Naive thymus-derived CD8-positive, alpha-beta T cell (primary cell): ENCODE results near the gene POR. TPM values are rescaled to one million over a fixed set of nuclear protein-coding genes. Genes with fewer than 3 reads are reported as not detected.

Experiments used
- ATAC-seq, 2 donors: fragments of 150-1000 bp; cut with Tn5 transposase in 1 of 2; sonication (Bioruptor Pico), chemical (Tn5 transposase) in 1 of 2; 1 replicate in 1 of 2; 2 replicates in 1 of 2; pipeline ENCODE4 v1.10.0; 2021; ENCODE audit warnings: mild to moderate bottlenecking in 2 of 2, moderate library complexity in 2 of 2
- POLR2A ChIA-PET: fragments of 350-600 bp; sonication (Branson Sonifier 250); formaldehyde crosslinking; loops from one replicate; lab custom pipeline; 2021; ENCODE audit warnings: antibody characterized with exemption; lab: Charles Lee
- DNase-seq, 10 donors: peaks; one replicate each; pipeline versions ENCODE4 v3.0.0 to v3.0.0-alpha.2; 2020 to 2022
- H3K27ac Mint-ChIP-seq, 10 donors: one replicate each; pipeline ENCODE4 v1.8.0; 2020 to 2022; ENCODE audit warnings: mild to moderate bottlenecking in 10 of 10, mixed read lengths in 10 of 10, moderate library complexity in 4 of 10, inconsistent platforms in 1 of 10
- H3K27me3 Mint-ChIP-seq, 5 donors: one replicate each; pipeline ENCODE4 v1.8.0; 2021 to 2022; ENCODE audit warnings: mixed read lengths in 5 of 5
- H3K36me3 Mint-ChIP-seq, 3 donors: one replicate each; pipeline ENCODE4 v1.8.0; 2020 to 2022; ENCODE audit warnings: mixed read lengths in 3 of 3, mild to moderate bottlenecking in 2 of 3, inconsistent platforms in 1 of 3
- H3K4me1 Mint-ChIP-seq, 4 donors: one replicate each; pipeline ENCODE4 v1.8.0; 2021 to 2022; ENCODE audit warnings: mixed read lengths in 4 of 4
- H3K4me3 Mint-ChIP-seq, 10 donors: one replicate each; pipeline ENCODE4 v1.8.0; 2020 to 2022; ENCODE audit warnings: mild to moderate bottlenecking in 10 of 10, mixed read lengths in 10 of 10, moderate library complexity in 6 of 10, inconsistent platforms in 1 of 10
- H3K9me3 Mint-ChIP-seq, 9 donors: one replicate each; pipeline ENCODE4 v1.8.0; 2020 to 2022; ENCODE audit warnings: mixed read lengths in 9 of 9, mild to moderate bottlenecking in 3 of 9, inconsistent platforms in 1 of 9, moderate library complexity in 1 of 9
- polyA plus RNA-seq, 3 donors: library from polyadenylated mRNA; unstranded; fragments of 300-500 nt; fragmentation: Illumina TruSeq; gene quantifications; one replicate each; pipeline ENCODE4 v1.2.3, GENCODE V29; 2021
- total RNA-seq, 8 experiments: library from RNA in 2 of 8; stranded (reverse) in 2 of 8; gene quantifications; one replicate each; pipeline ENCODE4 v1.2.3 and lab custom pipeline; 2021 to 2026

POR gene
- total and polyA plus RNA-seq, 5 experiments from 2014 or later = 32.6 to 80.3 (median 51.0) TPM

DNA sequence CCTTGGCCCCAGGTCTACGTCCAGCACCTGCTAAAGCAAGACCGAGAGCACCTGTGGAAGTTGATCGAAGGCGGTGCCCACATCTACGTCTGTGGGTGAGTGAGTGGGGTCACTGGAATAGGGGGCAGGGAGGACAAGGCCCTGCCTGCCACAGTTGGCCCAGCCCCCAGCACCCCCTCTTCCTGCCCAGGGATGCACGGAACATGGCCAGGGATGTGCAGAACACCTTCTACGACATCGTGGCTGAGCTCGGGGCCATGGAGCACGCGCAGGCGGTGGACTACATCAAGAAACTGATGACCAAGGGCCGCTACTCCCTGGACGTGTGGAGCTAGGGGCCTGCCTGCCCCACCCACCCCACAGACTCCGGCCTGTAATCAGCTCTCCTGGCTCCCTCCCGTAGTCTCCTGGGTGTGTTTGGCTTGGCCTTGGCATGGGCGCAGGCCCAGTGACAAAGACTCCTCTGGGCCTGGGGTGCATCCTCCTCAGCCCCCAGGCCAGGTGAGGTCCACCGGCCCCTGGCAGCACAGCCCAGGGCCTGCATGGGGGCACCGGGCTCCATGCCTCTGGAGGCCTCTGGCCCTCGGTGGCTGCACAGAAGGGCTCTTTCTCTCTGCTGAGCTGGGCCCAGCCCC, 71.3 kb downstream of the POR start:
- no peak for ATAC-seq
- Mint-ChIP-seq H3K27me3 (no peaks in the 10 kb centered on the region), H3K4me1 (peaks cover 7 to 22% (median 15%) of the 10 kb centered on the region in 4 donors), H3K4me3 (no peak overlapping the region), H3K9me3 (no peaks in the 10 kb centered on the region), H3K36me3 (peaks cover 0 to 32% (median 11%) of the 10 kb centered on the region in 3 donors), H3K27ac (peak overlapping the region in 1 of 10 donors; percentile 68)
- POLR2A ChIA-PET = interaction anchor here (0.7 kb wide), 1 partner anchor 19 kb away, joined by 3 read pairs; no protein-coding TSS in a partner anchor
- peak in 1 of 10 donors; percentile 50 for DNase-seq

GRCh38 chr7:75987026-75987804, 72.3 kb downstream of the POR start:
- Mint-ChIP-seq H3K27me3 (no peaks in the 10 kb centered on the region), H3K27ac (peak overlapping the region in 1 of 10 donors; percentile 77), H3K36me3 (peaks cover 0 to 28% (median 11%) of the 10 kb centered on the region in 3 donors), H3K4me1 (peaks cover 7 to 26% (median 15%) of the 10 kb centered on the region in 4 donors), H3K9me3 (no peaks in the 10 kb centered on the region), H3K4me3 (peak overlapping the region in 1 of 10 donors; percentile 62)
- peak in 1 of 10 donors; percentile 47 for DNase-seq
- no peak for ATAC-seq
- POLR2A ChIA-PET = no interaction called here

DNA sequence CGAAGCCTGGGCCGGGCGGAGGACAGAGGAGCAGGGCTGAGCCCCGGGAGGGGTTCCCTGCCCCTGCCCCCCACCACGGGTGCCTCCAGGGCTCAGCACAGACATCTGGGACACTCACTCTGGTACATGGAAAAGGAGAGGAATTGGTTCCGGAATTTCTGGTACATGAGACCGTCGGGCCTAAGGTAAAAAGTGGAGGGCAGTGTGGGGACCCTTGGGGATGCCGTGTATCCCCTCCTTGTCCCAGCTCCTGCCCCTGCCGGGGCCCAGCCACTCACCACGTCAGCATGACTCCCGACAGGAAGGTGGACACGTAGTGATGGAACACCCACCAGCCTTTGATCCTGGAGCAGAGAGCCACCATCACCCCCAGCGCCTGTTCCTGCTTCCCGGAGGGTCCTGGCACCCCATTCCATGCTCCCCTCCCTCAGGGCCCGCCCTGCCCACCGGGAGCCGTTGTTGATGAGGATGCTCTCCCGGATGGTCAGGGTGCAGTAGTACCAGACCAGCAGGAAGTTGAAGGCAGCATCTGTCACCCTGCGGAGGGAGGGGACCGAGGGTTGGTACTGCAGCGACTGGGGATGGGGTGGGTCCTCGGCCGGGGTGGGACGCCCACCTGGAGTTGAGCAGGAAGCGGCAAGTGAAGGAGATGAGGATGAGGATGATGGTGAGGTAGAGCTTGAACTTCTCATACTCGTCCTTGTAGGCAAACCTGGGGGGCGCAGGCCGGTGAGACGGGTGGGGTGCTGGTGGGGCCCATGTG, 73.0 kb downstream of the POR start:
- Mint-ChIP-seq H3K4me1 (peaks cover 7 to 29% (median 15%) of the 10 kb centered on the region in 4 donors), H3K36me3 (peaks cover 0 to 28% (median 11%) of the 10 kb centered on the region in 3 donors), H3K4me3 (no peak overlapping the region), H3K27me3 (no peaks in the 10 kb centered on the region), H3K9me3 (no peaks in the 10 kb centered on the region), H3K27ac (peak overlapping the region in 1 of 10 donors; percentile 87)
- ATAC-seq (no peak), DNase-seq (peak in 1 of 10 donors; percentile 53)
- POLR2A ChIA-PET = interaction anchor here (0.6 kb wide), 1 partner anchor 190 kb away, joined by 3 read pairs; no protein-coding TSS in a partner anchor

GRCh38 chr7:75988568-75989499, 73.9 kb downstream of the POR start:
- Mint-ChIP-seq H3K4me1 (peaks cover 11 to 35% (median 15%) of the 10 kb centered on the region in 4 donors), H3K36me3 (peaks cover 0 to 23% (median 10%) of the 10 kb centered on the region in 3 donors), H3K27me3 (no peaks in the 10 kb centered on the region), H3K27ac (no peak overlapping the region), H3K9me3 (no peaks in the 10 kb centered on the region), H3K4me3 (no peak overlapping the region)
- ATAC-seq = no peak
- peak in 1 of 10 donors; percentile 45 for DNase-seq
- POLR2A ChIA-PET = no interaction called here

DNA sequence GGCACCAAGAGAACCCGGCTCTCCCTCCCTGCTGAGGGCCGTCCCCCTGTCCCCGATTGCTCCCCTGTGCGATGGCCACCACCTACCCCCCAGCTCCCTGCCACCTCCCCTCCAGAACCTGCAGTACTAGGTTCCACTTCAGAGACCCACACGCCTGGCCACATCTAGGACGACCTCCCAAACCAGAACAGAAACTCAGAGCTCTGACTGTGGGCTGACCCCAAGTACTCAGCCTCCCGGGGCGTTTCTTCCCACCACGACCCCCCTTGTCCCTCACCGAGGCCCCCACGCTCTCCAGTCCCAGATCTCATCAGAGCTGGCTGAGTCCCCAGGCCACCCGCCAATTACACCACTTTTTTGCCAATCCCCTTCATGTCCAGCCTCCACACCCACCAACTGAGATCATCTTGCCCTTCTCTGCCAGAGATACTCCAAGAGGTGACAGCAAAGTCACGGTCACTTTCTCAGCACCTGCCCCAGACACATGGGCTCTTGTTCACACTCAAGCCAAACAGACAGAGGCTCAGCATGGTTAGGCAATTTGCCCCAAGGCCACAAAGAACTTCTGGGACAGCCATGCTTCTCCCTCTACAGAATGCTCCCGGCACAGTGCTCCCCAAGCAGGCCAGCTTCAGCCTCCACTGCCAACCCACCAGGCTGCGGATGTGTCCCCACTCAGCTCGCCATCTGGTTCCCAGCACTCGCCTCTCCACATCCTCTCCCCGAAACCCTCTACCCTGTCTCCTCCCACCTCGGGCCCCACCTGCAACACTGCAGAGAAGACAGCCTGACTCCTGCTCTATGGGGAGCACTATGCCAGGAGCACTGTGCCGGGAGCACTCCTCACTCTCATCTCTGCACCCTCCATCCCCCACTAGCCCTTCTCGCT, 74.8 kb downstream of the POR start:
- Mint-ChIP-seq H3K27me3 (no peaks in the 10 kb centered on the region), H3K36me3 (peaks cover 0 to 18% (median 7%) of the 10 kb centered on the region in 3 donors), H3K4me1 (peaks cover 12 to 35% (median 15%) of the 10 kb centered on the region in 4 donors), H3K9me3 (no peaks in the 10 kb centered on the region), H3K4me3 (peak overlapping the region in 1 of 10 donors; percentile 70), H3K27ac (peak overlapping the region in 6 of 10 donors; percentile 4 to 81 (median 50))
- DNase-seq (peak in 1 of 10 donors; percentile 35), ATAC-seq (no peak)
- POLR2A ChIA-PET = no interaction called here

GRCh38 chr7:75991531-75992082, 76.7 kb downstream of the POR start:
- H3K27me3 Mint-ChIP-seq = no peaks in the 10 kb centered on the region
- peaks cover 14 to 46% (median 22%) of the 10 kb centered on the region in 4 donors for H3K4me1 Mint-ChIP-seq
- peaks cover 0 to 13% (median 7%) of the 10 kb centered on the region in 3 donors for H3K36me3 Mint-ChIP-seq
- no peaks in the 10 kb centered on the region for H3K9me3 Mint-ChIP-seq
- ATAC-seq (no peak), DNase-seq (peak in 1 of 10 donors; percentile 34)
- POLR2A ChIA-PET = interaction anchor here (4.1 kb wide), 1 partner anchor 77 kb away, joined by 18 read pairs; the partner anchor contains the start of gene POR
- H3K27ac Mint-ChIP-seq = no peak overlapping the region
- no peak overlapping the region for H3K4me3 Mint-ChIP-seq

GRCh38 chr7:75992083-75992755, 77.3 kb downstream of the POR start:
- no peak for ATAC-seq
- H3K4me3 Mint-ChIP-seq = no peak overlapping the region
- POLR2A ChIA-PET = interaction anchor here (1.7 to 4.1 kb wide), 2 partner anchors 55 to 77 kb away, joined by 4 to 18 read pairs; partner anchors contain the start of genes MDH2, POR and STYXL1

GRCh38 chr7:75993689-75994387, 78.9 kb downstream of the POR start:
- peaks cover 18 to 47% (median 32%) of the 10 kb centered on the region in 4 donors for H3K4me1 Mint-ChIP-seq
- no peaks in the 10 kb centered on the region for H3K27me3 Mint-ChIP-seq
- no peaks in the 10 kb centered on the region for H3K9me3 Mint-ChIP-seq
- H3K36me3 Mint-ChIP-seq = peaks cover 0 to 7% (median 3%) of the 10 kb centered on the region in 3 donors
- peak; percentile 13 to 35 for ATAC-seq
- peak in 3 of 10 donors; percentile 15 to 30 (median 17) for DNase-seq
- peak overlapping the region in 7 of 10 donors; percentile 11 to 79 (median 24) for H3K27ac Mint-ChIP-seq
- peak overlapping the region; percentile 52 to 84 (median 73) for H3K4me3 Mint-ChIP-seq
- POLR2A ChIA-PET = interaction anchor here (0.8 to 4.1 kb wide), 3 partner anchors 17 to 79 kb away, joined by 3 to 18 read pairs (median 4); partner anchors contain the start of genes MDH2, POR and STYXL1

More at GRCh38 chr7:75992083-75992755, 77.3 kb downstream of the POR start:
- Mint-ChIP-seq H3K36me3 (peaks cover 0 to 7% (median 1%) of the 10 kb centered on the region in 3 donors), H3K4me1 (peaks cover 18 to 47% (median 26%) of the 10 kb centered on the region in 4 donors), H3K27me3 (no peaks in the 10 kb centered on the region), H3K27ac (peak overlapping the region in 1 of 10 donors; percentile 67), H3K9me3 (no peaks in the 10 kb centered on the region)
- DNase-seq = no peak

- H3K27ac Mint-ChIP-seq = peak within 1 kb of the TSS in 7 of 10 donors; percentile 11 to 86 (median 46)
- POLR2A ChIA-PET = interaction anchor here (0.7 to 4.1 kb wide), 5 partner anchors 16 to 116 kb away, joined by 3 to 18 read pairs (median 4); partner anchors contain the start of genes MDH2, POR and STYXL1
- peak; percentile 87 to 98 (median 92) for DNase-seq
- peaks cover 18 to 45% (median 31%) of the 10 kb centered on the region in 4 donors for H3K4me1 Mint-ChIP-seq
- H3K9me3 Mint-ChIP-seq = no peaks in the 10 kb centered on the region
- peak; percentile 97 to 99 for ATAC-seq
- H3K27me3 Mint-ChIP-seq = no peaks in the 10 kb centered on the region
- peaks cover 0 to 10% (median 3%) of the 10 kb centered on the region in 3 donors for H3K36me3 Mint-ChIP-seq
- H3K4me3 Mint-ChIP-seq = peak within 1 kb of the TSS; percentile 59 to 84 (median 73)
Observed at GRCh38 chr7:75994388-75995051, 79.6 kb downstream of the POR start, which contains the start of gene TMEM120A. TMEM120A (minus strand) TSS chr7:75994595; CDS start chr7:75994570, 25 bp downstream.
